Esophagus squamous epithelium (tissue), 5 donors: Measurements from ENCODE around the gene RERE. TPM values are rescaled to one million over a fixed set of nuclear protein-coding genes. Genes with fewer than 3 reads are reported as not detected.

Experiments
- DNase-seq: peaks from one replicate; lab custom pipeline; 2025; lab: John Stamatoyannopoulos, UW
- H3K27ac ChIP-seq, 4 donors: fragments of 200-600 bp; sonication (generic); one replicate each; pipeline ENCODE4 v1.5.1; 2016 to 2019; ENCODE audit warnings: mild to moderate bottlenecking in 1 of 4
- H3K27me3 ChIP-seq, 4 donors: fragments of 200-600 bp; sonication (generic); 1 replicate in 3 of 4; 2 replicates in 1 of 4; pipeline versions ENCODE4 v1.5.1 to v1.6.0; 2017 to 2021; ENCODE audit warnings: antibody characterized with exemption in 1 of 4
- H3K36me3 ChIP-seq, 3 donors: fragments of 200-600 bp; sonication (generic); one replicate each; pipeline ENCODE4 v1.5.1; 2016 to 2019
- H3K4me1 ChIP-seq, 3 donors: fragments of 200-600 bp; sonication (generic); one replicate each; pipeline ENCODE4 v1.5.1; 2017 to 2019
- H3K4me3 ChIP-seq, 4 donors: fragments of 200-600 bp; sonication (generic); 1 replicate in 3 of 4; 2 replicates in 1 of 4; pipeline ENCODE4 v1.5.1; 2016 to 2019; ENCODE audit warnings: mild to moderate bottlenecking in 2 of 4, moderate library complexity in 1 of 4
- H3K9me3 ChIP-seq, 3 donors: fragments of 200-600 bp; sonication (generic); one replicate each; pipeline ENCODE4 v1.5.1; 2016 to 2019
- CTCF ChIP-seq, 6 experiments: fragments of 450-650 bp in 4 of 6; fragments of 200-600 bp in 2 of 6; sonication (generic) in 2 of 6; IDR thresholded peaks; one replicate each; pipeline ENCODE4 v1.5.1; 2016 to 2019; ENCODE audit warnings: antibody characterized with exemption in 6 of 6, mild to moderate bottlenecking in 4 of 6, moderate library complexity in 4 of 6
- POLR2A ChIP-seq, 4 donors: fragments of 450-650 bp; IDR thresholded peaks; one replicate each; pipeline ENCODE4 v1.6.1; 2017; ENCODE audit warnings: antibody characterized with exemption in 4 of 4, mild to moderate bottlenecking in 4 of 4, moderate library complexity in 3 of 4
- WGBS, 2 donors: methylation state at CpG; one replicate each; pipeline ENCODE4 v1.1.5; 2018; 5-methylcytosine and 5-hydroxymethylcytosine counted together
- intact Hi-C: fragments of 100-400 bp; cut with DNase I; formaldehyde crosslinking; loops from one replicate; pipeline ENCODE4 v1.15.0; 2022
- total RNA-seq, 4 donors: library from RNA; depleted of rRNA; stranded (reverse); fragments of >200 nt; gene quantifications; one replicate each; pipeline ENCODE4 v1.1.0, GENCODE V29; 2016
- donor health status: DM: yes; HTN: yes; CAD: no.

RERE gene
- total RNA-seq, 4 donors from 2014 or later = 27.5 to 56.6 (median 32.1) TPM

- 30 to 32% methylated on average over 6 to 8 of the region's 8 CpGs for WGBS, 2 donors
- no peaks in the 10 kb centered on the region for H3K27me3 ChIP-seq
- peak overlapping the region; percentile 23 to 78 (median 57) for H3K27ac ChIP-seq
- TF ChIP-seq POLR2A (IDR thresholded peaks at IDR 0.05) (no peak), CTCF (IDR thresholded peaks at IDR 0.05) (no peak)
- intact Hi-C loops = no loop called here
- no peak overlapping the region for H3K4me3 ChIP-seq
- no peaks in the 10 kb centered on the region for H3K36me3 ChIP-seq
- H3K9me3 ChIP-seq = no peaks in the 10 kb centered on the region
- H3K4me1 ChIP-seq = peaks cover 20 to 73% (median 35%) of the 10 kb centered on the region in 3 donors
- DNase-seq = no peak
These were observed 156.0 kb downstream of the RERE start for GRCh38 chr1:8661185-8662110.

GRCh38 chr1:8660411-8660828, 157.0 kb downstream of the RERE start:
- H3K4me1 ChIP-seq = peaks cover 20 to 64% (median 35%) of the 10 kb centered on the region in 3 donors

DNA sequence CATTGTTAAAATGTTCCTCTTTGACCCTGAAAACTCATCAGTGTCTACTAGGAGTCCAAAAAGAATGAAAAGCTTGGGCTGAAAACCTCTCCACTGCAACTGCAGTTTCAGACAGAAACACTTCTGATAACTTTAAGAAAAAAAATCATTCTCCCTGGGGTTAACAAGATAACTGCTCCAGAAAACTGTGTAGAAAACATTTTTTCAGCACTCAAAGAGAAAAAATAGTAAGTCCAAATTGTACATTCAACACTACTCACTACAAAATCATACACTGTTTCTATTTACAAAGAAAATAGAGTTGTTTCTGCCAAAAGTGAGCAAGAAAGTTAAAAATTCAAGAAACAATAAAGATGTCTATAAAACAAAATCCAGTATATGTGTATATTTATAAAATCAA, 157.8 kb downstream of the RERE start:
- H3K4me3 ChIP-seq = no peak overlapping the region
- no peak overlapping the region for H3K27ac ChIP-seq
- intact Hi-C loops = no loop called here
- DNase-seq = no peak
- peaks cover 0 to 13% (median 0%) of the 10 kb centered on the region in 3 donors for H3K36me3 ChIP-seq
- no peaks in the 10 kb centered on the region for H3K9me3 ChIP-seq
- H3K4me1 ChIP-seq = peaks cover 20 to 55% (median 35%) of the 10 kb centered on the region in 3 donors
- no peaks in the 10 kb centered on the region for H3K27me3 ChIP-seq
- TF ChIP-seq POLR2A (IDR thresholded peaks at IDR 0.05) (no peak), CTCF (IDR thresholded peaks at IDR 0.05) (no peak)

More at GRCh38 chr1:8660411-8660828, 157.0 kb downstream of the RERE start:
- H3K9me3 ChIP-seq = no peaks in the 10 kb centered on the region
- no peak overlapping the region for H3K4me3 ChIP-seq
- H3K27me3 ChIP-seq = no peaks in the 10 kb centered on the region
- no peak for DNase-seq
- 23 to 25% methylated on average over 1 to 5 of the region's 5 CpGs for WGBS, 2 donors
- peak overlapping the region in 3 of 4 donors; percentile 46 to 78 (median 68) for H3K27ac ChIP-seq
- TF ChIP-seq POLR2A (IDR thresholded peaks at IDR 0.05) = no peak
- peaks cover 0 to 7% (median 0%) of the 10 kb centered on the region in 3 donors for H3K36me3 ChIP-seq
- intact Hi-C loops = no loop called here

DNA sequence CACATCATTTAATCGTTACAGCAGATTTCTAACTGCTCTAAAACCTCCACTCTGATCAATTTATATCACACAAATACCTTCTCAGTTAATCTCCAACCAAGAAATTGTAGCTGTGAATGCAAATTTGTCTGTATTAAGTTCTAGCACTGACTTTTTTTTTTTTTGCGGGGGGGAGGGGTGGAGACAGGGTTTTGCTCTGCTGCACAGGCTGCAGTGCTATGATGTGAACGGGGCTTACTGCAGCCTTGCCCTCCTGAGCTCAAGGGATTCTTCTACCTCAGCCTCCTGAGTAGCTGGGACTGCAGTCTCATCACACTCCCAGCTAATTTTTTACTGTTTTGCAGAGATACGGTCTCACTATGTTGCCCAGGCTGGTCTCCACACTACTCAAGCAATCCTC, 163.6 kb downstream of the RERE start:
- Histone ChIP-seq H3K4me1 (peaks cover 0 to 34% (median 17%) of the 10 kb centered on the region in 3 donors), H3K27ac (no peak overlapping the region), H3K9me3 (no peaks in the 10 kb centered on the region), H3K4me3 (no peak overlapping the region), H3K36me3 (peaks cover 0 to 25% (median 0%) of the 10 kb centered on the region in 3 donors), H3K27me3 (no peaks in the 10 kb centered on the region)
- 89 to 90% methylated on average over 3 to 4 of the region's 4 CpGs for WGBS, 2 donors
- DNase-seq = no peak
- TF ChIP-seq POLR2A (IDR thresholded peaks at IDR 0.05) (no peak), CTCF (IDR thresholded peaks at IDR 0.05) (no peak)
- intact Hi-C loops = no loop called here

GRCh38 chr1:8652467-8653046, 164.9 kb downstream of the RERE start:
- TF ChIP-seq POLR2A (IDR thresholded peaks at IDR 0.05) = no peak
- no peak for TF ChIP-seq CTCF (IDR thresholded peaks at IDR 0.05)
- Histone ChIP-seq H3K27ac (peak overlapping the region in 1 of 4 donors; percentile 25), H3K27me3 (no peaks in the 10 kb centered on the region), H3K4me1 (peaks cover 0 to 39% (median 17%) of the 10 kb centered on the region in 3 donors), H3K4me3 (no peak overlapping the region), H3K9me3 (no peaks in the 10 kb centered on the region), H3K36me3 (peaks cover 0 to 25% (median 0%) of the 10 kb centered on the region in 3 donors)
- intact Hi-C loops = no loop called here
- WGBS, 2 donors = 76 to 82% methylated on average over 6 to 7 of the region's 7 CpGs
- no peak for DNase-seq
